DMS 273 (cell line): Measurements from ENCODE around the gene GABRA6.

Experiments used
- DNase-seq: peaks from one replicate; lab custom pipeline; 2025; ENCODE audit not compliant: unreplicated experiment; lab: John Stamatoyannopoulos, UW

The GABRA6 gene

DNA sequence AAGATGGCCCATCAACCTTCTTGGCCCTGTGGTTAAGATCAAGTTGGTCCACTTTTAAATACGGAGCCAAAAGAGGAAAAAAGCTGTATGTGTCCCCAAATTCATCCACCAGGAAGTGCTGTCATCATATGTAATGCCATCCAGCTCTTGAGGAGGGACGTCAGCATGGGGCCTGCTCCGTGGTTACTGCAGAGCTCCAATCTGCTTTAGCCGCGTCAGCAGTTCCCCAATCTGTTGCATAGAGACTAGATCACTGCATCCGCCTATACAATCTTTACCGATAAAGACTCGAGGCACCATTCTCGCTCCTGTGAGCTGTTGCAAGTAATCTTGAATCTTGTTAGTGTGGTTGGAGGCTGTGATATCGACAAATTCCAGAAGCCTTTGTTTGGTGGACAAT is 65.7 kb downstream of the GABRA6 start:
- DNase-seq: no peak
